ENCODE data around the gene MAP4.

The MAP4 gene

DNA sequence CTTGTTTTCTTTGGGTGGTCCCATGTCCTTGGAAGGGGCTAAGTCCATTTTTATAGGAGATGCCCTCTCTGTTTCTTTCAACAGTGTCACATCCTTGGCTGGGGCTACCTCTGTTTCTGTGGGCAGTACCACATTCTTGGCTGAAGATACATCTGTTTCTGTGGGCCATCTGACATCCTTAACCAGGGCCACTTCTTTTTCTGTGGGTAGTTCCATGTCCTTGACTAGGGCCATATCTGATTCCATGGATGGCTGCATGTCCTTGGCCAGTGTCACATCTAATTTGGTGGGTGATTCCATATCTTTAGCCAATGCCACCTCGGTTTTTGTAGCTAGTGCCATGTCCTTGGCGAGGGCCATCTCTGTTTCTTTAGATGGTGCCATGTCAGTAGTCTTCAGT lies 99.5 kb downstream of the MAP4 start:
- Histone ChIP-seq H3K4me1 (ENCODE audit: insufficient read depth, low read length) (no peaks in the 10 kb centered on the region), H3K9me3 (ENCODE audit: low read length) (peaks cover 2% of the 10 kb centered on the region), H2AFZ (ENCODE audit: low read depth, low read length) (no peak overlapping the region), H3K4me3 (ENCODE audit: low read length) (no peak overlapping the region), H3K27me3 (ENCODE audit: insufficient read depth, low read length) (no peaks in the 10 kb centered on the region), H3K36me3 (ENCODE audit: insufficient read depth, low read length) (peaks cover 59% of the 10 kb centered on the region)

DNA sequence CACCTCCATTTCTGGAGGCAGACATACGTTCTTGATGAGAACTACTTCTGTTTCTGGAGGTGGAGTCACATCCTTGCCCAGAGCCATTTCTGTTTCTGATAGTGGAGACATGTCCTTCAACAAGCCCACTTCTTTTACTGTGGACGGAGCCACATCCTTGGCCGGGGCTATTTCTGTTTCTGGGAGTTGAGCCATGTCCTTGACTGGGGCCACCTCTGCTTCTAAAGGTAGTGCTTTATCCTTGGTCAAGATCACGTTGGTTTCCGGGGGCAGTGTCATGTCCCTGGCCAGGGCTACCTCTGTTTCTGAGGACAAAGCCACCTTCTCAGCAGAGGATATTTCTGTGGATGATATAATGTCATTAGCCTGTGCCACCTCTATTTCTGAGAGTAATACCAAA lies 100.0 kb downstream of the MAP4 start:
- Histone ChIP-seq H3K4me1 (ENCODE audit: insufficient read depth, low read length) (peaks cover 4% of the 10 kb centered on the region), H3K36me3 (ENCODE audit: insufficient read depth, low read length) (peaks cover 60% of the 10 kb centered on the region), H3K9me3 (ENCODE audit: low read length) (peaks cover 2% of the 10 kb centered on the region), H3K27me3 (ENCODE audit: insufficient read depth, low read length) (no peaks in the 10 kb centered on the region), H3K4me3 (ENCODE audit: low read length) (no peak overlapping the region), H2AFZ (ENCODE audit: low read depth, low read length) (no peak overlapping the region)

DNA sequence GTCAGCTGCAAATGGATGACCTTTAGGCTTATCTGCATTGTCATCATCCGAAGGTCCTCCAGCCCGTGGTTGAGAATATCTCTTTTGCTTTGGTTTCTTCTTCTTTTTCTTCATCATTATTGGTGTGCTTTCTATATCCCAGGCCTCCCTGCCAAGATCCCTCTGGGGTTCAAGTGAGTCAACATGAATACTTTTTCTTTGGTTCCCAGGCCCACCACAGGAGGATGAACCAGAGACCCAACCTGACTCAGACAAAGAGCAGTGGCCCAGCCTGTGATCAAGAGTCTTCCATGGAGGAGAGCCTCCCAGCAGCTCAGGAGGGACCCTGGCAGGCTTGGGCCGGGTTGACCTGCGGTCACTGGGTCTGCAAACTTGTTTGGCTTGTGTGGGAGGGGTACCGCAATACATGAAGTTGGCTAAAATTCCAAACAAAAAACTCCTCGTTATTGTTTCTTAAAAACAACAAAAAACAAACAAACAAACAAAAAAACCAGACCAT lies 104.2 kb downstream of the MAP4 start:
- Histone ChIP-seq H3K36me3 (ENCODE audit: insufficient read depth, low read length) (peaks cover 52% of the 10 kb centered on the region), H3K9me3 (ENCODE audit: low read length) (peaks cover 2% of the 10 kb centered on the region), H2AFZ (ENCODE audit: low read depth, low read length) (no peak overlapping the region), H3K4me1 (ENCODE audit: insufficient read depth, low read length) (peaks cover 18% of the 10 kb centered on the region), H3K27me3 (ENCODE audit: insufficient read depth, low read length) (no peaks in the 10 kb centered on the region), H3K4me3 (ENCODE audit: low read length) (no peak overlapping the region)

DNA sequence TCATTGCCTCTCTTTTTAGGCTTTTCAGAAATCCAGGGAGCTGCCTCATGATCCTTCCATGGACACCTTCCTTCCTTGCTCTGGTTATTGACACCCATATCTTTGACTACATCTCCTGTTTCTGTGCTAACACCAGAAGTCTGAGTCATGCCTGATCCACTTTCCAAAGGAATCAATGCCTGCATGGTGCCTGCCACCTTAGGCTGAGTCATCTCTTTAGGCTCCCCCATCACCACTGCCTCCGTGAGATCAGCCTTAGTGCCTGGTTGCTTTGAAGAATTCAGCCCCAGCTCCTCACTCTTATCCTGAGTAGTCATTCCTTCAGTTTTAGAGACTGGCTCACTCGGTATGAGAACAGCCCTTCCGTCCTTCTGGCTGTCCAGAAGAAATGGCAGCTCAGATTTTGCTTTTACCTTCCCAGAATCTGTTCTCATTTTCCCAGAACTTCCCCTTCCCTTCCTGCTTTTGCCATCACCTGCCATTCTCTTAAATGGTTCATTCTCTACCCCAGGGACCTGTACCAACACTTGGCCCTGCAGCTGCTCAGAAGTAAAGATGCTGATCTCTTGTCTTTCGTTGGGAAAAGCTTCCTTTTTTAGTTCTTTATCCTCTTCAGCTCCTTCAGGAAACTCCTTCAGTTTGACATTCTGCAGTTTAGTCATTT lies 105.3 kb downstream of the MAP4 start:
- no peaks in the 10 kb centered on the region for H3K9me3 ChIP-seq (ENCODE audit: low read length)
- H3K27me3 ChIP-seq (ENCODE audit: insufficient read depth, low read length): no peaks in the 10 kb centered on the region
- H2AFZ ChIP-seq (ENCODE audit: low read depth, low read length): no peak overlapping the region
- H3K36me3 ChIP-seq (ENCODE audit: insufficient read depth, low read length): peaks cover 44% of the 10 kb centered on the region
- H3K4me1 ChIP-seq (ENCODE audit: insufficient read depth, low read length): peaks cover 18% of the 10 kb centered on the region
- no peak overlapping the region for H3K4me3 ChIP-seq (ENCODE audit: low read length)

DNA sequence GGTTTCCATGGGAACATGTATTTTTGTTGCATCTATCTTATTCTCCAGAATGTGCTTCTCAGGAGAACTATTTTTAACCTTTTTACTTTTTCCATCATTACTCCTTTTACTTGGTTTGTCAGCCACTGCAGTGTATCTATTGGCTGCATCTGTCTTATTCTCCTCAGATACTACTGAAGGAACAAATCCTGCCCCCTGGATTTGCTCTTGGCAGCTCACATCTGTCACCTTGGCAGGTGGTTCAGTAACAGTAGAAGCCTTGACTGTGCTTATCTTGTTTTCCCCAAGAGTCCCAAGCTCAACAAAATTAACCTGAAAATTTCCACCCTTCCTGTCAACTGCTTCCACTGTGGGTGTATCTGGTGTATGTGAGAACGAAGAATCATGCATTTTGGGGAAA lies 106.0 kb downstream of the MAP4 start:
- H3K4me3 ChIP-seq (ENCODE audit: low read length): no peak overlapping the region
- H3K9me3 ChIP-seq (ENCODE audit: low read length): no peaks in the 10 kb centered on the region
- peaks cover 37% of the 10 kb centered on the region for H3K36me3 ChIP-seq (ENCODE audit: insufficient read depth, low read length)
- H2AFZ ChIP-seq (ENCODE audit: low read depth, low read length): no peak overlapping the region
- peaks cover 18% of the 10 kb centered on the region for H3K4me1 ChIP-seq (ENCODE audit: insufficient read depth, low read length)
- H3K27me3 ChIP-seq (ENCODE audit: insufficient read depth, low read length): no peaks in the 10 kb centered on the region

DNA sequence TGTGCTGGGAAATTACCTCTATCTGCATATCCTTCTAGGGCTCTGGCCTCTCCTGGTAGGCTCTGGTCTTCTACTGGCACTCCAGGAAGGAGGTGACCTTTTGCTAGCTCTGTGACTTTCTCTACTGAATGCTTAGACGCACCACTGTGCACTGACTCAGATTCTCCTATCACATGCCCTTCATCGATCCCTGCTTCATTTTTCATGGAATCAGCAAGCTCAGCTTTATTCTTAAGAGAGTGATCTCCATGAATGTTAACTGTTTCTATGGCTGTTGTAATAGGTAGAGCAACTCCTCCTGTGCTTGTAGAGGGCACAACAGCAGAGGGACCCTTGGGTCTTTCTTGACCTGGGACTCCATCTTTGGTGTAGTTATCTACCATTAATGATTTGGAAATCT lies 106.6 kb downstream of the MAP4 start:
- H3K36me3 ChIP-seq (ENCODE audit: insufficient read depth, low read length): peaks cover 36% of the 10 kb centered on the region
- no peak overlapping the region for H2AFZ ChIP-seq (ENCODE audit: low read depth, low read length)
- H3K4me1 ChIP-seq (ENCODE audit: insufficient read depth, low read length): peaks cover 18% of the 10 kb centered on the region
- no peaks in the 10 kb centered on the region for H3K9me3 ChIP-seq (ENCODE audit: low read length)
- no peak overlapping the region for H3K4me3 ChIP-seq (ENCODE audit: low read length)
- no peaks in the 10 kb centered on the region for H3K27me3 ChIP-seq (ENCODE audit: insufficient read depth, low read length)

DNA sequence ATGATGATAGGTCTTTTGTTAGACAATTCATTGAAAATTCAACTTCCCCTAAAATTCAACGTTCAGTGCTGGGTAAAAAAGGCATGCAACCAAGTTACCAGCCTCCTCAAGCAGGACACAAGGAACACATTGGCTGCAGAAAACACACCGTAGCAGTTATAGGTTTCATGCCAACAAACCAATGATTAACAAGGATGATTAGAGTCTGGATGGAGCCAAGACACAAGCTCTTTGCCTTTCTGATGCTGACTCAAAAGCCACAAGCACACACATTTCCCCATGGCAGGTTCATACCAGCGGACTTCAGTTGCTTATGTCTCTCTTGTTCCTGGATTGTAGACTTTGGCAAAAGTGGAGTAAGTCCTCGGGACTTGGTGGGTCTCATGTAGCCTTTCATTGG lies 107.5 kb downstream of the MAP4 start:
- peaks cover 35% of the 10 kb centered on the region for H3K36me3 ChIP-seq (ENCODE audit: insufficient read depth, low read length)
- H3K9me3 ChIP-seq (ENCODE audit: low read length): no peaks in the 10 kb centered on the region
- H3K4me3 ChIP-seq (ENCODE audit: low read length): no peak overlapping the region
- no peaks in the 10 kb centered on the region for H3K27me3 ChIP-seq (ENCODE audit: insufficient read depth, low read length)
- no peak overlapping the region for H2AFZ ChIP-seq (ENCODE audit: low read depth, low read length)
- peaks cover 18% of the 10 kb centered on the region for H3K4me1 ChIP-seq (ENCODE audit: insufficient read depth, low read length)

DNA sequence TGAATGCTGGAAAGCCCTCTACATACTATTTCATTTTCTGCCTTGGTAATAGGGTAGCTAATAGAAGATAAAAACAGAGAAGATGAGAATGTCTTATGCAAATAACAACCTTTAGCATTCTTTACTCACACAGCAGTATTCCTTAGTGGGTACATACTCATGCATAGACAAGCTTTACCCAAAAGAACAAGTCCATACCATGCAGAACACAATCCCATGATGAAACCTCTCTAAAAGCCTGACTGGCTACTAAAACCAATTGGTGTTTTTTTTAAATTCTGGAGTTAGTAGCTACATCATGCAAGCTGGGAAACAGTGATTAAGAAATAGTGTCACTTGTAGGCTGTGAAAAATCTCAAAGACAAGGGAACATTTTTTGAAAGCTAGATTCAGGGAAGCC lies 108.4 kb downstream of the MAP4 start:
- Histone ChIP-seq H3K36me3 (ENCODE audit: insufficient read depth, low read length) (peaks cover 30% of the 10 kb centered on the region), H2AFZ (ENCODE audit: low read depth, low read length) (no peak overlapping the region), H3K4me3 (ENCODE audit: low read length) (no peak overlapping the region), H3K4me1 (ENCODE audit: insufficient read depth, low read length) (peaks cover 18% of the 10 kb centered on the region), H3K9me3 (ENCODE audit: low read length) (no peaks in the 10 kb centered on the region), H3K27me3 (ENCODE audit: insufficient read depth, low read length) (no peaks in the 10 kb centered on the region)

DNA sequence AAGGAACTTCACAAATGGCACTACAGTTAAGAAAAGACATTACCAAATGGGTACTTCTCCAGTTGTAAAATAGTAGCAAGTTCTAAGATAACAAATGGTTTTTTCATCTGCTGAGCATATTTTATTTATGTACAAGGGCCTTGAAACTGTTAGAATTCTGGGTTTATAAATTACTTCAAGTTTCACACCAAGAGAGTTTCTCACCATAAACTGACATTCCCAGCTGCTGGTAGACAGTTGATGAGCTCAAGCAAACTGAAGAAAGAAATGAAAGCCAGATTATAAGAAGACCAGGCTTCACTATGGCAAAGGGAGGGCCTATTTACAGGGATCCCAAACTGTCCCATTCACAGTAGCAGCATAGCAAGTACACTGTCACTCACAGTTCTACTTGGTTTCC lies 113.5 kb downstream of the MAP4 start:
- Histone ChIP-seq H3K36me3 (ENCODE audit: insufficient read depth, low read length) (peaks cover 10% of the 10 kb centered on the region), H3K4me3 (ENCODE audit: low read length) (no peak overlapping the region), H3K4me1 (ENCODE audit: insufficient read depth, low read length) (peaks cover 15% of the 10 kb centered on the region), H3K27me3 (ENCODE audit: insufficient read depth, low read length) (no peaks in the 10 kb centered on the region), H2AFZ (ENCODE audit: low read depth, low read length) (no peak overlapping the region), H3K9me3 (ENCODE audit: low read length) (no peaks in the 10 kb centered on the region)

DNA sequence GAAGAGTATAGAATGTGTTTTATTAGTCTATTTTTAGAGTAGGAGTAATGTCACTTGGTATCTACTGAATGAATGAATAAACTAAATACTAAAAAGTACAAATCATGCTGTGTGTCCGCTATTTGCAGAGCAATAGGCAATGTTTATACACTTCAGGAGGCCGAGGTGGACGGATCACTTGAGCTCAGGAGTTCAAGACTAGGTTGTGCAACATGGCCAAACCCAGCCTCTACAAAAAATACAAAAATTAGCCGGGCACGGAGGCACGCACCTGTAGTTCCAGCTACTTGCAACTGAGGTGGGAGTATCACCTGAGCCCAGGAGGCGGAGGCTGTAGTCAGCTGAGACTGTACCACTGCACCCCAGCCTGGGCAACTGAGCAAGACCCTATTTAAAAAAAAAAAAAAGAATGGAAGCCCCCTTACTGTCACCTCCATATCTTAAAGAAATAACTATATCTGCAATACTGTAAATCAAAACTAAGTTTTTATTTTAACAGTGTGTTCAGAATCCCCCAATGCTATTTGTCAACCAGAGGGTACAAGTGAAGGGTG lies 114.9 kb downstream of the MAP4 start:
- H3K9me3 ChIP-seq (ENCODE audit: low read length): no peaks in the 10 kb centered on the region
- H2AFZ ChIP-seq (ENCODE audit: low read depth, low read length): no peak overlapping the region
- no peaks in the 10 kb centered on the region for H3K27me3 ChIP-seq (ENCODE audit: insufficient read depth, low read length)
- H3K4me3 ChIP-seq (ENCODE audit: low read length): no peak overlapping the region
- H3K4me1 ChIP-seq (ENCODE audit: insufficient read depth, low read length): peaks cover 15% of the 10 kb centered on the region
- H3K36me3 ChIP-seq (ENCODE audit: insufficient read depth, low read length): peaks cover 11% of the 10 kb centered on the region

DNA sequence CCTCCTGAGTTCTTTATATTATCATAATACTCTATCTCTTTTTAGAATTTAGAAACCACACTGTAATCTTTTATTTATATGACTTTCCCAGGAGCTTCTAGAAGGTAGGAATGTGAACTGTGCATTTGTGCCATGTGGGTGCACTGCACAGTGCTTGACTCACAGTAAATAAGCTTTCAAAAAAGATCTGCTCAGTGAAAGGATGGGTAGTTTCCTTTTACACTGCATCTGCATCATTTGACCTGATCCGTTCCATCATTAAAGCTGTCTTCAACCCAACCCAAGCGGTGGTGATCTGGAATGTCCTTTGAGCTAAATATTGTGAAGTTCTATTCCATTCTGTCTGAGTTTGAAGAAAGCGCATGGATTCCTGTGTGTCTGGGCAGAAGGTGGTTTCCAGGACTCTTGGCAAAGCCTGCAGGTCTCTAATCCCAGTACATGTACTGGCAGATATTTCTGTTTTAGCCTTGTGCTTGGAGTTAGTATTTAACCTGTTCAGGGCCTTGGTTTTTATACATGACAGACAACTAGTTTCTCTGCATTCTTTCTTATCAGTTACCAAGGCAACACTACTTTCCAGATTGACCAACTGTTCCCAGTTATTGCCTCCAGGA lies 116.6 kb downstream of the MAP4 start:
- H3K27me3 ChIP-seq (ENCODE audit: insufficient read depth, low read length): no peaks in the 10 kb centered on the region
- H3K4me3 ChIP-seq (ENCODE audit: low read length): no peak overlapping the region
- H3K4me1 ChIP-seq (ENCODE audit: insufficient read depth, low read length): peaks cover 15% of the 10 kb centered on the region
- no peak overlapping the region for H2AFZ ChIP-seq (ENCODE audit: low read depth, low read length)
- peaks cover 6% of the 10 kb centered on the region for H3K36me3 ChIP-seq (ENCODE audit: insufficient read depth, low read length)
- H3K9me3 ChIP-seq (ENCODE audit: low read length): peaks cover 2% of the 10 kb centered on the region

DNA sequence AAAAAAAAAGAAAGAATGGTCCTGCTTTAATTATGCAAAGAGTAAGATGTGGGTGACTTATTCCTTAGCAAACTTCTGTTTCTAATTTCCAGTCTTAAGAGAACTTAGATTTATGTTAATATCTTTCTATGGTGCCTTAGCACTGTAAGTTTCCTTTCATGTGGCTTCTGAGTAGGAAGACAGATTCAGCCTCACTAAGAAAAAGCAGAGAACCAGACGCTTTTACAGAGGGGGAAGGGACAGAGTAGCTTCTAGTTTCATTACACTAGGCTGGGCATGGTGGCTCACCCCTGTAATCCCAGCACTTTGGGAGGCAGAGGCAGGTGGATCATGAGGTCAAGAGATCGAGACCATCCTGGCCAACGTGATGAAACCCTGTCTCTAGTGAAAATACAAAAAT lies 118.3 kb downstream of the MAP4 start:
- H3K4me3 ChIP-seq (ENCODE audit: low read length): no peak overlapping the region
- peaks cover 3% of the 10 kb centered on the region for H3K36me3 ChIP-seq (ENCODE audit: insufficient read depth, low read length)
- H3K9me3 ChIP-seq (ENCODE audit: low read length): peaks cover 2% of the 10 kb centered on the region
- H3K27me3 ChIP-seq (ENCODE audit: insufficient read depth, low read length): no peaks in the 10 kb centered on the region
- H2AFZ ChIP-seq (ENCODE audit: low read depth, low read length): no peak overlapping the region
- peaks cover 26% of the 10 kb centered on the region for H3K4me1 ChIP-seq (ENCODE audit: insufficient read depth, low read length)

DNA sequence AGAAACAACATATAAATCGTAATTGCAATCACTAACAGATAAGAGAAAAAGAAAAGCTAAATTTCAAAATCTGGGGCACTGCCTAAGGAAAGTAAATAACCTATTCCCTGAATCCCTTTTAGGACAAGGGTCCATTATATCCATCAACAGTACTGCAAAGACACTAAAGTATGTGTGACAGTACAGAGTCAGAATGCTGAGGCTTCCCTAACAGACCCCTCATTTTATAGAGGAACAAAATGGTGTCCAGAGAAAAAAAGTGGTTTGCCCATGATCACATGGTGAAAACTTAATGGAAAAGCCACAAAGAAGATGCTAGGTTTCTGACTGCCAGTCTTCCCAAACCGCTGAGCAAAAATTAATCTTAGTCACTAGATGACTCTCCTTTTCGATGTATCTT lies 119.5 kb downstream of the MAP4 start:
- no peaks in the 10 kb centered on the region for H3K27me3 ChIP-seq (ENCODE audit: insufficient read depth, low read length)
- H3K4me1 ChIP-seq (ENCODE audit: insufficient read depth, low read length): peaks cover 38% of the 10 kb centered on the region
- peaks cover 2% of the 10 kb centered on the region for H3K9me3 ChIP-seq (ENCODE audit: low read length)
- H3K4me3 ChIP-seq (ENCODE audit: low read length): no peak overlapping the region
- peaks cover 3% of the 10 kb centered on the region for H3K36me3 ChIP-seq (ENCODE audit: insufficient read depth, low read length)
- H2AFZ ChIP-seq (ENCODE audit: low read depth, low read length): no peak overlapping the region

Data from neuron (in vitro differentiated cells).